SJCRH30 (cell line): ENCODE data around the gene ALS2CL. TPM values are rescaled to one million over a fixed set of nuclear protein-coding genes. Genes with fewer than 3 reads are reported as not detected.

Experiments
- DNase-seq, 2 experiments: peaks; one replicate each; pipeline ENCODE4 v3.0.0-alpha.2; 2015 to 2020
- H3K27ac ChIP-seq: fragments of 250-450 bp; sonication (Bioruptor Pico); 2 replicates; pipeline ENCODE4 v1.5.1; 2020; ENCODE audit warnings: mild to moderate bottlenecking, moderate library complexity
- H3K27me3 ChIP-seq: fragments of 250-450 bp; sonication (Bioruptor Pico); 2 replicates; pipeline ENCODE4 v1.5.1; 2020; ENCODE audit warnings: mild to moderate bottlenecking, moderate library complexity
- H3K36me3 ChIP-seq: fragments of 250-450 bp; sonication (Bioruptor Pico); 2 replicates; pipeline ENCODE4 v1.5.1; 2020; ENCODE audit warnings: mild to moderate bottlenecking, moderate library complexity
- H3K4me1 ChIP-seq: fragments of 250-450 bp; sonication (Bioruptor Pico); 2 replicates; pipeline ENCODE4 v1.5.1; 2020; ENCODE audit warnings: mild to moderate bottlenecking, moderate library complexity
- H3K4me3 ChIP-seq: fragments of 250-450 bp; sonication (Bioruptor Pico); 2 replicates; pipeline ENCODE4 v1.5.1; 2020; ENCODE audit warnings: mild to moderate bottlenecking, moderate library complexity
- H3K9me3 ChIP-seq: fragments of 250-450 bp; sonication (Bioruptor Pico); replicated peaks from 2 replicates; pipeline ENCODE4 v1.5.1; 2020; ENCODE audit warnings: mild to moderate bottlenecking, moderate library complexity
- total RNA-seq: library from RNA; depleted of rRNA; stranded (reverse); fragments of >200 nt; shearing (Covaris generic); gene quantifications from 2 replicates; pipeline ENCODE4 v1.2.3, GENCODE V29; 2014

The ALS2CL gene
- total RNA-seq, 1 experiment from 2014 or later, result 9.4 TPM

DNA sequence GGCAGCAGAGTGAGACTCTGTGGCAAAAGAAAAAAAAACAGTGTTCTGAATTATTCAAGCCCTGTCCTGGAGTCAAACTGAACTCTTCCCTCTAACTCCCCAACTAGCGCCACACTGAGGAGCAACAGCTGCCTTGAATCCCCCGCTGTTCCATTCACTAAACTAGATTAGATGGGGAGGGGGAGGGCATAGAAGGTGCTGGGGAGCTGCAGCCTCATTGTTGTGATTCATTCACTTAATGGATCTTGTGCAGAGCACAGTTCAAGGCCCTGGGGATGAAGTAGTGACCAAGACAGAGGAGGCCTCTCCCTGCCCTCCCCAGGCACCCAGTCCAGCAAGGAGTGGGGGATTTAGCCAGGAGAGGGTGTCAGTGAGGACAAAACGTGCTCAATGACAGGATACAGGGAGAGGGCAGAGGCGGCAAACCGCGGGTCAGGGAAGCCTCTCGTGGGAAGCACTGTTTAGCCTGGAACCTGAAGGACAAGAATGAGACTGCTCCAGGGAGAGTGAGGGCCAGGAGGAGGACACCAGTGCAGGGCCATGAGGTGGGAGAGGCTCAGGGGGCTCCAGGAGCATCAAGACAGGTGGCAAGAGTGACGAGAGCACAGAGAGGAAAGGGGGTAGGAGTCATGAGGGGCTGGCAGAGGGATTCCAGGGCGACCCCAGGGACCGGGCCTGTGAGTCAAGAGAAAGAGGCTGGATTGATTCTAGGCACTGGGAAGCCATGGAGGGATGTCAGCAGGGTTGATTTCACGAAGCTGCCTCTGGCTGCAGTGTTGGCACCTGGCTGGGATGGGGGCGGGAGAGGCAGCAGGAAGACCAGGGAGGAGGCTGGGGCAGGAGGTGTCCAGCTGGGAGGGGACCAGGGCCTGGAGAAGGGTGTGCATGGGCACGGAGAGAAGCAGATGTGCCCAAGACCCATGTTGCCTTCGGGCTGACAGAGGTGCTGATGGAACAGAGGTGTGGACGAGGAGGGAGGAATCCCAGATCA lies 31.4 kb downstream of the ALS2CL start:
- no peaks in the 10 kb centered on the region for H3K9me3 ChIP-seq
- peak overlapping the region; percentile 72; the same call in 1 of the 2 replicates for H3K27ac ChIP-seq
- peaks cover 49% of the 10 kb centered on the region for H3K4me1 ChIP-seq
- peak; percentile 37 to 62 for DNase-seq
- no peak overlapping the region for H3K4me3 ChIP-seq
- H3K36me3 ChIP-seq, result no peaks in the 10 kb centered on the region
- no peaks in the 10 kb centered on the region for H3K27me3 ChIP-seq

DNA sequence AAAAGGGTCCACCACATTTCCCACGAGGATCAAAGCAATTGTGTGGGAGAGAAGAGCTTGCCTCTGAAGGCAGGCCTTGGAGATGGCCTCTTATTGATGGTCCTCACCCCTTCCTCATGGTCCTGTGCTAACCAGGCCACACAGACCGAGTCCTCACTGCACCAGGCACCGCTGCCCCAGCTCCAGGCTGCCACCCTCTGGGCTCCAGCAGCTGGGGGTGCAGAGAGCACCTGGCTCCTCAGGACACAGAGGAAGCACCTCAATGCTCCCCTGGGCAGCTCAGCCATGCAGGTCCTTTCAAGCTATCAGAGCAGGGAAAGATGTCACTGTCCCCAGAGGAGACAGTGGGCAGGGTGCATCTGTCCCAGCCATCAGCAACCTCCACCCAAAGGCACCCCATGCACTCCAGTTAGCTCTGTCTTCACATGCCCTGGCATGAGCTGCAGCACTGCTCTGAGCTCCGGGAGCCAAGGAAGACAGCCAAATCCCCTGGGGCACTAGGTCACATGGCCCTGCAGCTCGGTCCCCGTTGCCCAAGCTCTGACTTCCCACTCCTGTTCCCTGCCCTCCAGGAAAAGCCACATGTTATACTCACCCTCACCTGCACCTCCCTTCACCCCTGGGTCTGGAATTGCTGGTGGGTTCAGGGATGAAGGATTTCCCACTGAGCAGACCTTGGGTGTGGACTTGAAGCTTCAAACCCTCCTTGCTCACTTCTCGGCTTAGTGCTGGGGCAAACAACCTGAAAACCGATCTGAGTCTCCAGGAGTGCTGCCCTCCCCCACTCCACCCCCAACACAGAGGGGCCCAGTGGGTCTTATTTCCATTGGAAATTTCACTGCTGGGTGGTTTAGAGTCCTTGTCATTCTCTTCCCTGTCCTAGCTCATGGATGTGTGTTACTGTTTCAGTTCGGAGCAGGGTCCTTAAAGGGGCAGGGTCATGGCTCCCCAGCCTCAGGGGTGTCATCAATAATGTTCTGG lies 32.6 kb downstream of the ALS2CL start:
- Histone ChIP-seq H3K27me3 (no peaks in the 10 kb centered on the region), H3K4me1 (peaks cover 45% of the 10 kb centered on the region), H3K4me3 (no peak overlapping the region), H3K9me3 (no peaks in the 10 kb centered on the region), H3K27ac (no peak overlapping the region), H3K36me3 (no peaks in the 10 kb centered on the region)
- DNase-seq, result peak in 1 of 2 experiments; percentile 41

DNA sequence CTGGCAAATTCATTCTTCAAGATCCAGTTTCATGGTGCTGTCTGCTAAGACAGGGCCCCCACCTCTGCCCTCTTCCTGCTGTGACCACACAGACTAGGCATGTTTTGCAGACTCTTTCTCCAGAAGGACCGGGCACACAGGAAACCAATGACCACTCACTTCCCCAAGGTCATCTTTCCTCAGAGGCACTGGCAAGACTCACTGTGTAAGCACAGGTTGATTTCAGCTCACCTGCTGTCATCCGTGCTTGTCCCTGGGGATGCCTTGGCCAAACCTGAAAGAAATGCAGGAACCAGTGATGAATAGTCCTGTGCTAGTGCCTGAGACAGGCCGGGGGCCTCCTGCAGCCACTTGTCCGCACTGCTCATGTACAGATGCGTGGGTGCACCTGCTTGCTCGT lies 33.5 kb downstream of the ALS2CL start:
- H3K4me3 ChIP-seq, result no peak overlapping the region
- peaks cover 45% of the 10 kb centered on the region for H3K4me1 ChIP-seq
- H3K36me3 ChIP-seq, result no peaks in the 10 kb centered on the region
- no peak for DNase-seq
- no peaks in the 10 kb centered on the region for H3K27me3 ChIP-seq
- H3K9me3 ChIP-seq, result no peaks in the 10 kb centered on the region
- no peak overlapping the region for H3K27ac ChIP-seq

DNA sequence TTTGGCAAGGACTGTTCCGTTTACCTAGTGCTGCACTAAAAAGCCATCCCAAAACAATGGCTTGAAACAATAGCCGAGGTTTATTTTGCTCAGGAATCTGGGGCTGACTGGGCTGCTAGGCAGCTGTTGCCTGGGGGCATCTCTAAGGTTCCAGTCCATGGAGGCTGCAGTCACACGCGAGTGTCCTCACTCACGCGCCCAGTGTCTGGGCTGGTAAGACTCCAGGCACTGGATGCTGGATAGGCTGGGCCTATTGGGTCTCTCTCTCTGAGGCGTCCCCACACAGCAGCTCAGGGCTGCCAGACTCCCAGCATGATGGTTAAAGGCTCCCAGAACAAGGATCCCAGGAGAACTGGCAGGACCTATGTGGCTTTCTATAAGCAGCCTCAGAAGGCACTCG lies 34.2 kb downstream of the ALS2CL start:
- no peaks in the 10 kb centered on the region for H3K9me3 ChIP-seq
- DNase-seq, result peak; percentile 48 to 65
- no peak overlapping the region for H3K4me3 ChIP-seq
- peaks cover 45% of the 10 kb centered on the region for H3K4me1 ChIP-seq
- H3K27ac ChIP-seq, result no peak overlapping the region
- H3K27me3 ChIP-seq, result no peaks in the 10 kb centered on the region
- H3K36me3 ChIP-seq, result no peaks in the 10 kb centered on the region

DNA sequence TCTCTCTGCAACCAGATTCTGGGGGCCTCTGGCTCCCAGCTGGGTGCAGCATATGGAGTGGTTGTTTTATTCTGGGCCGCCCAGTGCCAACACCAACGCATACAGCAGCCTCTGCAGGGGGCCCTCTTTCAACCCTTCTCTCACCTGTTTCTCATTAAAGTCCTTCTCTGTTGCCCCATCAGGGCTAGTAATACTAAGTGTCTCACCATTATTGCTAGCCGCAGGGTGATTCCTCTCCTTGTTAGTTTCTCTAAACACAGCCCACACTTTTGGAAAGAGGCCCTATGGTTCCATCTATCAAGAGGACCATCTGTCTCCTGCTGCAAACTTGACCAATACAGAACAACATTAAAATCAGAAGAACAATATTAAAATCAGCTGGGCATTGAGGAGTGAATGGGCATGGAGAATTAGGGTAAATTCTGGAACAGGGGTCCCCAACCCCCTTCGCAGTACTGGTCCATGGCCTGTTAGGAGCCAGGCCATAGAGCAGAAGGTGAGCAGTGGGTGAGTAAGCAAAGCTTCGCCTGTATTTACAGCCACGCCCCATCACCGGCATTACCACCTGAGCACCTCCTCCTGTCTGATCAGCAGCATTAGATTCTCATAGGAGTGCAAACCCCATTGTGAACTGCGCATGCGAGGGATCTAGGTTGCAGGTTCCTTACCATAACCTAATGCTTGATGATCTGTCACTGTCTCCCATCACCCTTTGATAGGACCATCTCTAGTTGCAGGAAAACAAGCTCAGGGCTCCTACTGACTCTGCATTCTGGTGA lies 36.5 kb downstream of the ALS2CL start:
- no peak overlapping the region for H3K27ac ChIP-seq
- H3K4me1 ChIP-seq, result peaks cover 23% of the 10 kb centered on the region
- no peak overlapping the region for H3K4me3 ChIP-seq
- DNase-seq, result no peak
- no peaks in the 10 kb centered on the region for H3K36me3 ChIP-seq
- H3K27me3 ChIP-seq, result no peaks in the 10 kb centered on the region
- H3K9me3 ChIP-seq, result no peaks in the 10 kb centered on the region

DNA sequence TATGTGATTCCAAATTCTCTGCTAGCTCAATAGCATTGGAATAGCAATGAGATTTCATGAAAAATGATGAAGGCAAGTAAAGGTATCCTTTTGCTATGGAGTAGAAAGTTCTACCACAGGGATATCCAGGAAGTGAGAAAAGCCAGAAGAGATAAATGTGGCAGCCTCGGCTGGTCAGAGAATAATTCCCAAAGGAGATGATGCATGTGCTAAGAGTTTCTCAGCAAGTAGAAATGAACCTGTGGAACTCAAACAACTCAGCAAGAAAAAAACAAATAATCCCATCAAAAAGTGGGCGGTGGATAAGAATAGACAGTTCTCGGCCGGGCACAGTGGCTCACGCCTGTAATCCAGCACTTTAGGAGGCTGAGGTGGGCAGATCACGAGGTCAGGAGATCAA lies 38.2 kb downstream of the ALS2CL start:
- Histone ChIP-seq H3K4me1 (peaks cover 9% of the 10 kb centered on the region), H3K4me3 (no peak overlapping the region), H3K9me3 (no peaks in the 10 kb centered on the region), H3K36me3 (no peaks in the 10 kb centered on the region), H3K27me3 (no peaks in the 10 kb centered on the region), H3K27ac (no peak overlapping the region)
- no peak for DNase-seq

DNA sequence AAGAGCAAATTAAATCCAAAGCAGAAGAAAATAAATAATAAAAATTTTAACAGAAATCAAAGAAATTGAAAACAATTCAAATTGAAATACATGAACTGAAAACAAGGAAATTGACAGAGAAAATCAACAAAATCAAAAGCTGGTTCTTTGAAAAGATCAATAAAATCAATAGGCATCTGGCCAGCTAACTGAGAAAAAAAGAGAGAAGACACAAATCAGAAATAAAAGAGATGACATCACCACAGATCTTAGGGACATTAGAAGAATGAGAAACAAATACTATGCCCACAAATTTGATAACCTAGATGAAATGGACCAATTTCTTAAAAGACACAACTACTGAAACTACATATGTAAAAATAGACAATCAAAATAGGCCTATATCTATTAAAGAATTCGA lies 42.4 kb downstream of the ALS2CL start:
- DNase-seq, result no peak
- no peaks in the 10 kb centered on the region for H3K27me3 ChIP-seq
- no peaks in the 10 kb centered on the region for H3K9me3 ChIP-seq
- no peak overlapping the region for H3K4me3 ChIP-seq
- no peaks in the 10 kb centered on the region for H3K36me3 ChIP-seq
- H3K27ac ChIP-seq, result no peak overlapping the region
- no peaks in the 10 kb centered on the region for H3K4me1 ChIP-seq

DNA sequence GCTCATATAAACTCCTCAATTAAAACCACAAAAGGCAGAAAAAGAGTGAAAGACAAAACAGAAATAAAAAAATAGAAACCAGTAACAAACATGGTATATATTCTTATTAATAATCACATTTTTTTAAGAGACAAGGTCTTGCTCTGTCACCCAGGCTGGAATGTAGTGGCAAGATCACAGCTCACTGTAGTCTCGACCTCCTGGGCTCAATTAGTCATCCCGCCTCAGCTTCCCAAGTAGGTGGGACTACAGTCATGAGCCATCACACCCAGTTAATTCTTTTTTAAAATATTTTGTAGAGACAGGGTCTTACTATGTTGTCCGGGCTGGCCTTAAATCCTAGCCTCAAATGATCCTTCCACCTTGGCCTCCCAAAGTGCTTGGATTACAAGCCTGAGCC lies 44.0 kb downstream of the ALS2CL start:
- Histone ChIP-seq H3K36me3 (no peaks in the 10 kb centered on the region), H3K4me3 (no peak overlapping the region), H3K4me1 (no peaks in the 10 kb centered on the region), H3K9me3 (no peaks in the 10 kb centered on the region), H3K27me3 (no peaks in the 10 kb centered on the region), H3K27ac (no peak overlapping the region)
- DNase-seq, result no peak

DNA sequence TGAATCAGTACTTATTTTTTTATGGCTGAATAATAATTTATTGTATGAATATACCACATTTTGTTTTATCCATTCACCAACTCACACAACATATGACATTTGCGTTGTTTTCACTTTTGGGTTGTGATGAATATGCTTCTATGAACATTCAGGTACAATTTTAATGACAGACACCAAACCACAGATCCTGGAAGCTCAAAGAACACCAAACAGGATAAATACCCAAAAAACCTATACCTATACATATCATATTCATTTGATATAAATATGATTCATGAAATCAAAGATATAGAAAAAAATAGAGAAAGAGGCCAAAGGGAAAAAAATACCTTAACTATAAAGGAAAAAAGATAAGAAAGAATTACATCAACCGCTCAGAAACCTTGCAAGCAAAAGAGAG lies 45.4 kb downstream of the ALS2CL start:
- Histone ChIP-seq H3K36me3 (no peaks in the 10 kb centered on the region), H3K27ac (no peak overlapping the region)
- DNase-seq, result no peak

DNA sequence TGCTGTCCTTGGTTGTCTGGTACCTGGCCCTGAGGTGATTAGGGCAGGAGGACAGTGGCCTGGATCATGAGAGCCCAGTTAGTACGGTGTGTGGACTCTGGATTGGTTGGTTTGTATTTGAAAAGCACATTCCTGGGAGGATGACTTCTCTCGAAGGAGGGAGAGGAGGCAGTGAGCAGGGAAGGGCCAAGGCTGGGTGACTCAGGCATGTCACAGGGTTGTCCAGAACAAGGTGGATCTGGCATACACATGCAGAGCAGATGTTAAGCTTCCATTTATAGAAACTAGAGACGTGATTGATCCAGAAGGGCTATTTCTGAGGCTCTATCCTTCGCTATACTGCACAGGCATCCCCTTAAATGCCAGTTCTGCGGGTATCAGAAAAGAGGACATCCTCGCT lies 46.8 kb downstream of the ALS2CL start:
- DNase-seq, result no peak
- H3K36me3 ChIP-seq, result no peaks in the 10 kb centered on the region
- H3K27me3 ChIP-seq, result no peaks in the 10 kb centered on the region
- no peak overlapping the region for H3K4me3 ChIP-seq
- H3K4me1 ChIP-seq, result no peaks in the 10 kb centered on the region
- H3K9me3 ChIP-seq, result no peaks in the 10 kb centered on the region
- H3K27ac ChIP-seq, result no peak overlapping the region

More for the DNA sequence above, 45.4 kb downstream of the ALS2CL start:
- Histone ChIP-seq H3K9me3 (no peaks in the 10 kb centered on the region), H3K4me1 (no peaks in the 10 kb centered on the region), H3K27me3 (no peaks in the 10 kb centered on the region), H3K4me3 (no peak overlapping the region)

DNA sequence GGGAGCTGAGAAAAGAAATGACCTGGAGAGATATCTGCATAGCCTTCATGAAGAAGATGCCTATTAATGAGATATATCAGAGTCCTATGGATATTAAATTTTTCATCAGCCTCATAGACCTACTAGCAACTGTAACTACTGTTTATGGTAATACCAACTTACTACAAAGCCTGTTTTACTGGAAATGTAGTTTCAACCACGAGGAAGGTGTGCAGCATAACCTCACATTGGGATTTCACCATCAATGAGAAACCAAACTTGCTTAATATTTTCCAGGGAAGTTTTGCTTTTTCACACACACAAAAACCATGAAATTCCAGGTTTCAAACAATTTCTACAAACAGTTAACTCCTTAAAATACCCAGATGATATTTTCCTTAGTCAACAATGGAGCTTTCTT lies 49.8 kb downstream of the ALS2CL start:
- no peaks in the 10 kb centered on the region for H3K36me3 ChIP-seq
- no peak for DNase-seq
- no peaks in the 10 kb centered on the region for H3K4me1 ChIP-seq
- H3K27me3 ChIP-seq, result no peaks in the 10 kb centered on the region
- no peaks in the 10 kb centered on the region for H3K9me3 ChIP-seq
- no peak overlapping the region for H3K4me3 ChIP-seq
- no peak overlapping the region for H3K27ac ChIP-seq

DNA sequence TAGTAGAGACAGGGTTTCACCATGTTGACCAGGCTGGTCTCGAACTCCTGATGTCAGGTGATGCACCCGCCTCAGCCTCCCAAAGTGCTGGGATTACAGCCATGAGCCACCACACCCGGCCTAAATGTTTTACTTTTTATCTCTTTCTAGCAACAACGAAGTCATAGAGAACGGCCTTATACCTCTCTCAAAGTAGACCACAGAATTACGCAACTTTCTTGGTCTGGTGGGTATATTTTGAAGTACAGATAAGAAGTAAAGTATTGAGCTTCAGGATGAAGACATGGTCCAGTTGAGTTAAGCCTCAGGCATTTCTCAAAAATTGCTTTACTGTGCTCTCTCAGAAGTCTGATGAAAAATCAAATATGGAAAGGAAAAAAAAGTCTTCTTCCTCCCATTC lies 50.5 kb downstream of the ALS2CL start:
- Histone ChIP-seq H3K9me3 (no peaks in the 10 kb centered on the region), H3K27ac (no peak overlapping the region), H3K27me3 (no peaks in the 10 kb centered on the region), H3K36me3 (no peaks in the 10 kb centered on the region), H3K4me3 (no peak overlapping the region), H3K4me1 (no peaks in the 10 kb centered on the region)
- DNase-seq, result no peak

DNA sequence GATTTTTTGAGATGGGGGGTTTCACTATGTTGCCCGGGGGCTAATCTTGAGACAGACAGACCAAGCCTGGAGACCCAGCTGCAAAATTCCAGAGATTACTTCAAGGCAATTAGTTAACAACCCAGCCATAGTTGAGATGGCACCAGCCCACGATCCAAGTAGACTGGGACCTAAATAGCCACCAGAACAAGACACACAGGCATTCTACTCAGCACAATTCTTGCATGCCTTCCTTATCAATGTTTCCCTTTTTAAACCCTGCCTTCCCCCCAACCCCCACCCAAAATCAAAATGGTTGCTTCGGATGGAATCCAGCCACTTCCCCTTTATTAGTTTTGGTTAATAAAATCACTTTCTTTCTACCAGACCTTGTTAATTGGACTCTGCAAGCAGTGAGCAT lies 52.6 kb downstream of the ALS2CL start:
- Histone ChIP-seq H3K4me1 (no peaks in the 10 kb centered on the region), H3K27me3 (no peaks in the 10 kb centered on the region), H3K36me3 (no peaks in the 10 kb centered on the region), H3K9me3 (no peaks in the 10 kb centered on the region; the same call in 1 of the 2 replicates), H3K4me3 (no peak overlapping the region), H3K27ac (no peak overlapping the region)
- no peak for DNase-seq

DNA sequence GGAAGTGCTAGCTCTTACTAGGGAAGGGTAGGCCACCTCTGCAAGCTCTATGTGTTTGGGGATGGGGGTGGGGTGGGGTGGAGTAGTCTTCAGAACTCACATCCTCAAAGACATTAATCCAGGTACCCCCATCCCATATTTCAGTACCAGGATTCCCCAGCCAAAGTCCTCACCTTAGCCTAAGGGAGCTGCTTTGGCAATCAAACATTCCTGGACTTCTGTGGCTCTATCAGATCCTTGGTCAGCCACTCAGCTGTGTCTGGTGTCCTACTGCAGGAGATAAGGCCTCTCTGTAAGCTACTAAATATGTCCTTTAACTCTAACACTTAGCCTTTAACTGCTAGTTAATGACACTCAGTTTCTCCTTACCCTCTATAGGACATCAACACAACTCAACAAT lies 54.3 kb downstream of the ALS2CL start:
- H3K27ac ChIP-seq, result no peak overlapping the region
- H3K4me1 ChIP-seq, result no peaks in the 10 kb centered on the region
- no peaks in the 10 kb centered on the region; the same call in 1 of the 2 replicates for H3K9me3 ChIP-seq
- DNase-seq, result no peak
- no peak overlapping the region for H3K4me3 ChIP-seq
- H3K27me3 ChIP-seq, result no peaks in the 10 kb centered on the region
- no peaks in the 10 kb centered on the region for H3K36me3 ChIP-seq
